ENCODE results near the gene OR5H2.

DNA sequence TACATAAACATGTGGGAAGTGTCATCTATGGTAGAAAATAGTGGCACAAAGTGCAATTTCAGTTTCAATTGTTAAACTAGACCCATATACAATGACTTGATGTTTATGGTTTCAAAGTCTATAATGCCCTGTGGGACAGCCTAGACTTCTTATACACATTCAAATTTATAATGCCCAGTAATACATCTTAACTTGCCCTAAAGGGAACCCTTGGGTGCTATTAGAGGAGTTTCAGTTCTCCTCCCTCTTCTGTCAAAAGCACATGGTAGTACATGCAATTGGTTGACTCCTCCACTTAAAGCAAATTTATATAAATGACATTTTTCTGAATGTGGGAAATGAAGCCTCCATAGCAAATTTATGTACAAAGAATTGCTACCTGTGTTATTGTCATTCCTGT lies 41.1 kb downstream of the OR5H2 start:
- TF ChIP-seq, protein P1, sequence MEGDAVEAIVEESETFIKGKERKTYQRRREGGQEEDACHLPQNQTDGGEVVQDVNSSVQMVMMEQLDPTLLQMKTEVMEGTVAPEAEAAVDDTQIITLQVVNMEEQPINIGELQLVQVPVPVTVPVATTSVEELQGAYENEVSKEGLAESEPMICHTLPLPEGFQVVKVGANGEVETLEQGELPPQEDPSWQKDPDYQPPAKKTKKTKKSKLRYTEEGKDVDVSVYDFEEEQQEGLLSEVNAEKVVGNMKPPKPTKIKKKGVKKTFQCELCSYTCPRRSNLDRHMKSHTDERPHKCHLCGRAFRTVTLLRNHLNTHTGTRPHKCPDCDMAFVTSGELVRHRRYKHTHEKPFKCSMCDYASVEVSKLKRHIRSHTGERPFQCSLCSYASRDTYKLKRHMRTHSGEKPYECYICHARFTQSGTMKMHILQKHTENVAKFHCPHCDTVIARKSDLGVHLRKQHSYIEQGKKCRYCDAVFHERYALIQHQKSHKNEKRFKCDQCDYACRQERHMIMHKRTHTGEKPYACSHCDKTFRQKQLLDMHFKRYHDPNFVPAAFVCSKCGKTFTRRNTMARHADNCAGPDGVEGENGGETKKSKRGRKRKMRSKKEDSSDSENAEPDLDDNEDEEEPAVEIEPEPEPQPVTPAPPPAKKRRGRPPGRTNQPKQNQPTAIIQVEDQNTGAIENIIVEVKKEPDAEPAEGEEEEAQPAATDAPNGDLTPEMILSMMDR (IDR thresholded peaks at IDR 0.05) = no peak
- no peak for TF ChIP-seq EZH2 (IDR thresholded peaks at IDR 0.05; ENCODE audit: borderline replicate concordance, insufficient read depth, low read depth, low read length, poor library complexity, severe bottlenecking)
